ENCODE results near the gene C2orf15. TPM values are rescaled to one million over a fixed set of nuclear protein-coding genes. Genes with fewer than 3 reads are reported as not detected.

C2orf15 gene, protein sequence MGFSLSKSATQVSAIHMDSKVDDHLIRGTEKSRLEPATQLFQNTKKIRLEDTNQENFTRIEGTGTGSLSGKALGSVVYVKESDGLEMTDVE
- total RNA-seq, result 1 to 10 TPM in 1 of 2 experiments, under 1 TPM in 1; 0.79 to 1.6 TPM

DNA sequence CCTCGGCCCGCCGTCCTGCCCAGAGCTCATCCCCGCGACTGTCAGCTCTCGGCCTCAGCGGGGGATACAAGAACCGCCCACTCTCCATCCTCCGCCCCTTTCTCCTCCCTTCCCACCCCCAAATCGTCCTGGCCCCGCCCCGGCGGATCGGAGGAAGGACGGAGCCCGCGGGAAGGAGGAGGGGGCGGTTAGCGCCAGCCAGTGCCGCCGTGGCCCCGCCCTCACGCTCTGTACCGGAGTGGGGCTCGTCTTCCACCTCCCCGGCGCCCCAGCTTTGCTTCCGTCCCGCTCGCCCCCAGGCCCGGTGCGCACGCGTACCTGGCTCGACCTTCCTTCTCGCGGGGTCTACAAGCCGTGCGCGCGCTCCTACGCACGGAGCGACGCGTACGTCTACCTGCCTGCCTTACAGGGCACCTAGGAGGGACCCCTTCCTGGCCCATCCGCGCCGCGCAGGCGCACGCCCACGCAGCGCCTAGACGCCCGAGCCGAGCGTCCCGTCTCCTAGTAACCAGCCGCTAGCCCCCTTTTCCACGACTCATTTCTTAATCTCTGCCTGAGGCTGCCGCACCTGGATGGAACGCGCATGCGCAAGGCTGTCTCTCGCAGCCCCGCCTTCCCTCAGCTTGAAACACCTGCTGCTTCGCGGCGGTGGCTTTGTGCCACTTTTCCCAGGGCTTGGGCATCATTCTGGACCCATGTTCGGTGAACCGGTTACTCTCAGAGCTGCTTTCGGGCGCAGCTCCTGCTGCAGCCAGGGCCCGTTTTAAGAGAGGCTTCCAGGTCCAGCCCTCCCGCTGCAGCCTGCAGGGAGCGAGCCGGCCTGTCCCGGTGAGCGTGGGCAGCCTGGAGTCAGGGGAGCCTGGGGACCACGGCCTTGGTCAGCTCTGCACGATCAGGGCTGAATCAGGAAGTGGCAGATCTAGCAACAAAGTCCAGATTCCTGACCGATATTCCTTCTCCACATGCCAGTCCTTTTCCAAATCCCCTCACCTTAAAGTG is at the start of gene C2orf15:
TSS of gene C2orf15 (plus strand) at position 598 of the 999 bp plus-strand sequence. CDS start 8,852 bp downstream, outside the sequence.

DNA sequence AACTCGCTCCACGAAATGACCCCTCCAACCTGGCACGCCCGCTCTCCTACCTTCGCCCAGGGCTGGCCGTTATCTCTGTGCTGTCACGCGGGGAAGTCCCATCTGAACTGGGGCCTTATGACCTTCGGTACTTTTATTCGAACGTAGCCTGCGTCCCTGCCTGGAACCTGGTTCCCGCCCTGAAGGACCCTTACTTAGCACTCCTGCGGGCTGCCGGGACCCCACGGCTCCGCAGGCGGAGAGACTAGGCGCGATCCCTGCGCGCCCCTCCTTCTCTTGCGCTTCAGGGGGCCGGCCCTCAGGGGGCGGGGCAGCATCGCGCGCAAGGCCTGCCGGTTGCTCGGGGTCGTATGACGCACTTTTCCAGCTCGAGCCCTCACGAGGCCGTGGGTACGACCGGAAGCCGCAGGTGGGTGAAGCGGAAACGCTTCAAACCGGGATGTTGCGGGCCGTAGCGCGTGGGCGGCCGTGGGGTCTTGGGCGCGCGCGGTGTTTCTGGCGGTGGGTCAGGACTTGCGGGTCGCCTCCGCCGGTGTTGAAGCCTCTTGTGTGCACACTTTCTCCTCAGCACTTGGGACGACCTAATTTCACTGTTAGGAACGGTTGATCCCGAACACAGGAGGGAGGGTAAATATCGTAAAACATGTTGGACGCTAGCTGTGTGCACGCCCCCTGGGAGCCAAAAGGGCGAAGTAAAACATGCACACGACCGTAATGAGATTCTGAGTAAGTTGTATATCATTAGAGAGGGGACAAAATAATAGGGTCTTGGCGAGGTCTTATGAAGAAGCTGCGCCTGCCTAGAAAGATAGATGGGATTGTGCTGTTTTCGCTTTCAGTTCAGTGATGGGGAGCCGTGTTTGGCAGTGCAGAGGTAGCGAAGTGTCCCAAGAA is 13.4 kb downstream of the C2orf15 start, which contains the start of the genes LIPT1 and TSGA10:
TSS of gene LIPT1 (plus strand) at position 325 of the 894 bp plus-strand sequence. CDS start 6,991 bp downstream, outside the sequence.
TSS of gene TSGA10 (minus strand) at position 300 of the 894 bp plus-strand sequence. CDS start 45,503 bp downstream, outside the sequence.

GRCh38 chr2:99180755-99181623 is 39.5 kb downstream of the C2orf15 start, which contains the start of the genes MITD1 and MRPL30:
Gene MITD1 (minus strand): TSS chr2:99181058. CDS start chr2:99180981, 77 bp downstream.
Gene MRPL30 (plus strand): TSS chr2:99181184. CDS start chr2:99186204, 5,020 bp downstream.

Other genes with a start within 250 kb of the C2orf15 start
- gene CRACDL, start 205.5 kb upstream of the C2orf15 start, total RNA-seq, result under 1 TPM; 0.20 to 0.22 TPM
- 1 to 10 TPM; 7.4 to 9.2 TPM for gene TSGA10, start 13.2 kb downstream of the C2orf15 start, total RNA-seq
- gene LIPT1, start 13.3 kb downstream of the C2orf15 start, total RNA-seq, result 1 to 10 TPM; 8.9 to 9.4 TPM
- gene MITD1, start 39.4 kb downstream of the C2orf15 start, total RNA-seq, result 10 to 100 TPM; 58.5 to 61.5 TPM
- 10 to 100 TPM; 22.9 to 25.5 TPM for gene MRPL30, start 39.5 kb downstream of the C2orf15 start, total RNA-seq
- not detected for gene LYG2, start 114.0 kb downstream of the C2orf15 start, total RNA-seq
- 1 to 10 TPM; 1.2 TPM for gene LYG1, start 159.5 kb downstream of the C2orf15 start, total RNA-seq
- gene TXNDC9, start 194.6 kb downstream of the C2orf15 start, total RNA-seq, result 10 to 100 TPM; 28.8 to 29.5 TPM
- gene EIF5B, start 195.7 kb downstream of the C2orf15 start, total RNA-seq, result 10 to 100 TPM; 35.6 to 35.9 TPM

All from activated naive CD4-positive, alpha-beta T cell treated with anti-CD3 and anti-CD28 coated beads, Interleukin-2, amount 10 ng/mL, durations not matched to agents 5 hours and 36 hours (primary cell).